Ramos (cell line): ENCODE data around the gene IGLL1.
"Not testable (repeated sequence)": the region's sequence is repeated elsewhere in the genome, so short reads cannot be mapped to it uniquely, and the experiment has no call there.

ENCODE experiments used
- in situ Hi-C: fragments of 300-500 bp; cut with MboI; formaldehyde crosslinking; loops from one replicate; pipeline ENCODE4 v1.14.3; 2022; ENCODE audit warnings: low sequenced_read_pairs; ENCODE audit not compliant: unreplicated experiment

The IGLL1 gene

DNA sequence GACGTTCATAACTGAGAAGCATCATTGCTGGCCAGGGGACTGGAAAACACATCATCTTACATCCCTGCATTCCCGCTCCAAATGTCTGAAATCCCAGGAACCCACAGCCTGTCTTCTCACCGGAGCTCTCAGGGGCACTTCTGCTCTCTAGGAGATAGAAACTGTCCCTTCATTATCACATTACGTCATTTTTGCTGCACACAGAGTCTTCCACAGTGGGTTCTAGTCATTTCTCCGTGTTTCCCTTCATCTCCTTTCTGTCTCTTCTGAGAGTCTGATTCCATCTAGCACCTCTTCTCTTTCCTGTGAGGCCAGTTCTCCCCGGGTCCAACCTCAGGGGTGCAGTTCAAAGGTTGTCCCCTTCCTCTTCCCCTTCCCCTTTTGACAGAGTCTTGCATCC lies 15.8 kb upstream of the IGLL1 start:
- in situ Hi-C loops = loop anchor here (10.0 kb wide), 2 partner anchors 51 to 1839 kb away; no protein-coding TSS in a partner anchor

DNA sequence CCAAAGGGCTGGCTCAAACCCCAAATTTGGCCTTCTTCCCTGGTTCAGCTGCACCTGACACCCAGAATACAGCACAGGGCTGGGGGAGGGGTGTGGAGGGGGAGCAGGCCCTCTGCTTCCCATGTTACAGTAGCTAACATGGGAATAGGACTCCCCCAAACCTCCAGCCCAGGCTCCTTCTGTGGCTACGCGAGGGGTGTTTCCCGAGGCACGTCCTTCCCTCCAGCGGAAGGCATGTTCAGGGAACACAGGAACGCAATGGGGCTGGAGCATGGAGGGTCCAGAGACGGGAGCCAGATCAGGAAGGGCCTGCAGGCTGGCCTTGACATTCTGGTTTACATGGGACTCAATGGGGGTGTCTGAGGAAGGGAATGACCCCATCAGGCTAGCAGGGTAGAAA lies 11.8 kb upstream of the IGLL1 start:
- in situ Hi-C loops = loop anchor here (10.0 kb wide), 2 partner anchors 47 to 1843 kb away; no protein-coding TSS in a partner anchor

DNA sequence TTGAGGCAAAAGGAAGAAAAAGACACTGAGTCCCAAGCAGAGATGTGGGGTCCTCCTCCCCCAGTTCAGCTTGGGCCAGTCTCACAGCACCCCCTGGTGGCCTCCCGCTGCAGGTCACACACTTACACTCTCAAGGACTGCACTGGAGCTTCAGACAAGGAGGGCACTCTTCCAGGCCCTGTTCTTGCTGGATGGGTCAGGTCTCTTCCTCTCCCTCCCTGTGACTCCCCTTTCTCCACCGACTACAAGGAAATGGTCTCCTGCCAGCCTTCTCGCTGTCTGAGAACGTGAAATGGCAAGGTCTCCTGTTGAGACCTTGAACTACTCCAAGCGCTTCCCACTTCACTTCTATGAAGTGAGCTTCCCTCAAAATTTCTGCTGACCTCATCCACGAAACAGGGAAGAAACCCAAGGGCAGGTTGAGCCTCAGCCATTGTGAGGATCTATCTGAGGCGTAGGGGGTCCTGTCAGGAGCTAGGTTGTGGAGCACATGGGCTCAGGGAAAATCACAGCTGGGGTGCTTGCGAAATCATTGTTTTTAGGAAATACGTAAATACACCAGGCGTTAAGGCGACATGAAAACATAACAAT lies 11.2 kb upstream of the IGLL1 start:
- in situ Hi-C loops = loop anchor here (10.0 kb wide), 2 partner anchors 46 to 1844 kb away; no protein-coding TSS in a partner anchor

DNA sequence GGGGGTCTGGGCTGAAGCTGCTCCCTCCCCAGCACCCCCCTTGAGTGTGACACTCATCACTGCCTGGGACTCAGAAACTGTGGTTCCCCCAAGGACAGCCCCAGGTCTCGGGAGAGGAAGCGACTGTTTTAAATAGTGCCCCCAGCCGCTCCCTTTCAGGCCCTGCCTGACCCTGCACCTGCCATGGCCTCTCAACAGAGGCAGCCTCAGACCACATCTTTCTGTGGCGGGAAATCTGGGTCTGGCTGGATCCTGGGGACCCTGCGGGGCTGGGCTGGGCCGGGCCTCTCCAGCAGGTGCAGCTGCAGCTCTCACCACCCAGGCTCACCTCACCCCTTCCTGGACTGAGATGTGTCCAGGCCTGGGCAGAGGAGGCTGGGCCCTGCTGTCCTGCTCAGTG lies 3.7 kb upstream of the IGLL1 start:
- in situ Hi-C loops = no loop called here

DNA sequence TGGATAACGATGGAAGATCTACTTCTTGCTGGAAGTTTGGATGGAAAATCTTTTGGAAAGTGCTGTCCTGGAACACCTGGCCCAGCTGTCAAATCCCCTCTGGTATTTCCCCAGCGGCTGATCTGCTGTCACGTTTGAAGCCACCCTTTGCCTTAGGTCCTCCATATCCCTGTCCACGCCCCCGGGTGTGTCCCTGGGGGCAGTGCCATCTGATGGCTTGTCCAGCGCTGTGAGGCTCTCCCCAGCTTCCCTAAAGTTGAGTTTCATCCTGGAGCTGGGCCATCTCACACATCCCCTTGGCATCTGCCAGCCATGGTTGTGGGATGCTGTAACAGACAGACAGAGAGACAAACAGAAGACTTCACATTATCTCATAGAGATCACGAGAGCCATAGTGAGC lies 3.1 kb upstream of the IGLL1 start:
- in situ Hi-C loops = no loop called here

DNA sequence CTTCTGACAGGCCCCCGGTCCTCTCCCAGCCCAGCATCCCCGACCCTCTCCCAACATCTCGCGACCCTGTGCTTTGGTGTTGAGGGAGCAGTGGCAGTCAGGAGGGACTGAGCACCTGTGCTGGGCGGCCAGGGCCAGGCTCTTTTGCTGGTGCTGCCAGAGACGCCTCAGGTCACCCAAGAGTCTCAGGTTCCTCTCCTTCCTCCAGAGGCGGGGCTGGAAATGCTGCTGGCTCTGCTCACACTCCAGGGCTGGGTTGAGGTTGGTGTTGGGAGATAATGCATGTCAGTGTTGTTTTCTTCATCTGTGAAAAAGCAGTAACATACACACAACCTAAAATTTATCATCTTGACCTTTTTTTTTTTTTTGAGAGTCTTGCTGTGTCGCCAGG lies 1.2 kb upstream of the IGLL1 start:
- in situ Hi-C loops = no loop called here

DNA sequence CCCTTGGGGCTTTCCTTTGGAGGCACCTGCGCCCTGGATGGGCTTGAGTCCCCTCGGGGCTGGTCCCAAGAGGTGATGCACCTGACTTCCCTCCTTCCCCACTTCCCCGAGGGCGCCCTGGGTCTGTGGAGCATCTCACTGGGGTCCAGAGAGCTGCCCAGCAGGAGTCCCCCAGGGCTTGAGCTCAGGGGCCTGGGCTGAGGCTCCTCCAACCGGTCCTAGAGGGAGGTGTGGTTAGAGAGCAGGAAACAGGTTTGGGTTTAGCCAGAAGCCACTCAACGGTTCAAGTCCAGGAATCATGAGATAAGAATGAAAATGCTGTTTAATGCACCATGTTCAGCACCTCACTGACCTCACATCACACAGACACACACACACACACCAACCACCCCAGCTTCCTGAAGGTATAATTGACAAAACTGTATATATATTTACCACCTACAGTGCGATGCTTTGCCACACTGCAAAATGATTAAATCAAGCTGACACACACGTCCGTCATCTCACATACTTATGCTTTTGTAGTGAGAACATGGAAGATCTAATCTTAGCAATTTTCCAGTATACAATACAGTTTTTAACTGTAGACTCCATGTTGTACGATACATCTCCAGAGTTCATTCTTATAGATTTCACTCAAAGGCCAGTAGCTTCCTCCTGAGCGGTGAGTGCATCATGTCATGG lies 628 bp upstream of the IGLL1 start:
- in situ Hi-C loops = no loop called here

DNA sequence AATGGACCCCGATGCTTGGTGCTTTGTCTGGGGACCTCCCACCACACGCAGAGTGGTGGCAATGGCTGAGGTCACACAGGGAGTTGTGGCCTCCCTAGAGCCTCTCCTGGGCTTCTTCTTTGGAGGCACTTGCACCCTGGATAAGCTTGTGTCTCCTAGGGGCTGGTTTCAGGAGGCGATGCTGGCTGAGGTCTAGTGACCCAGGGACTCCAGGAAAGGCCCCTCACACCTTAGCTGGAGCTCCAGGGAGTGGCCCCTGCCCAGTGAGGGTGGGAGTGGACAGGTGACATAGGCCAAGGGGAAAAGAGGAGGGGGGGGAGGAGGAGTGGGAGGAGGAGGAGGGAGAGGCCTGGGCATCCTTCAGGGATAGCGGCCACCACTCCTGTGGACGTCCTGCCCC lies 810 bp downstream of the IGLL1 start:
- in situ Hi-C loops = no loop called here

DNA sequence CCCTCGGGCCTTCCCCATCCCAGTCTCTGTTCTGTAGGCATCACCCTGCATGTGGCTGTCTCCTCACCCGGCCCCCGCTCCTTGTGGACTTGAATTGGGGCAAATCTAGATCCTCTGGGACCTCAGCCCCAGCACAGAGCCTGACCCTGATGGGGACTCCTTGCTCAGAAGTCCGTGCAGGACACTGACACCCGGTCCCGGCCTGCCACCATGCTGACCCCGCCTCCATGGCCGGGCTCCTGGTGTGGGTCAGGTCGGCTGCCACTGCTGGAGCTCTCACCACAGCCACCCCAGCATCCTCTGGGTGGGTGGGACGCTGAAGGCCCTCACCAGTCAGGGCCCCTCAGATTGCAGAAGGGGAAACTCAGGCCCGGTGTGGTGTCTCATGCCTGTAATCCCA lies 1.8 kb downstream of the IGLL1 start:
- in situ Hi-C loops = no loop called here

DNA sequence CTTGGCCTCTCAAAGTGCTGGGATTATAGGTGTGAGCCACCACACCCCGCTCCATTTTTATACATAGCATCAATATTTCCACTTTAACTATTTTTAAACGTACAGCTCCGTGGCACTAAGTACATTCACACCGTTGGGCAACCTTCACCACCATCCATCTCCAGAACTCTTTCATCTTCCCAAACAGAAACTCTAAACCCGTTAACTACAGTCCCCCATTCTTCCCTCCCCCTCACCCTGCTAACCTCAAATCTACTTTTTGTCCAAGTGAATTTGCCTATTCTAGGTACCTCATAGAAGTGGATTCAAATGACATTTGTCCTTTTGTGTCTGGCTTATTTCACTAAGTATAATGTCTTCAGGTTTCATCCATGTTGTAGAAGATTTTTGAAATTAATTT lies 3.4 kb downstream of the IGLL1 start:
- in situ Hi-C loops = no loop called here

DNA sequence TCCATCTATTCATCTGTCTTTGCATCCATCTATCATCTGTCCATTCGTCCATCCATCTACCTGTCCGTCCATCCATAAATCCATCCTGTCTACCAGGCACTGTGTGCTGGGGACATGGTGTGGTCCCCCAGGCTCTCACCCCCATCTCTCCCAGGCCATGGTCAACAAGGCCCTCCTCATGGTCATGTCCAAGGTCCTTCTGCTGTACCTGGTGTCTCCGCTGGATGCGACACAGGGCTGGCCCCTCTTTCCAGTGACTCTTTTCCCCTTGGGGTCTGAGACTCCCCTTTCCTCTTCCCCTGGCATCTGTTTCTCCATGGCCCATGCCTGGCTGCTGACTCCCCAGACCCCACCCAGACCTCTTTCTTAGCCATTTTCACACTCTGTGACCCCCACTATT lies 4.5 kb downstream of the IGLL1 start:
- in situ Hi-C loops = no loop called here

DNA sequence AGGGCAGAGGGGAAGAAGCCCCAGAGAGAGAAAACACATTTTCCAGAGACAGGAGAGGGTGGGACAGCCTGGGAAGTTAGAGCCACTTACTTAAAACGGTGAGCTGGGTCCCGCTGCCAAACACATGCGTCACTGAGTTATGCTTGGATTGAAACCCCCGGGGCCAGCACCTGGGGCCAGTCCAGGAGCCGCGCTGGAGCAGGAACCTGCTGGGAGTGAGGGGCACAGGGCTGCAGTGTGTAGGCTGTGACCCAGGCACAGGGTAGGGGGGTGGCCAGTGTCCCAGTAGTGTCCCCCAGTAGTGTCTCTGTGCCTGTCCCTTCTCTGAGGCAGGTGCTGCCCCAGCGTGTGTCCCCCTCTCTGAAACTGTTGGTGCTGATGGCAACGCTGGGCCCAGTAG lies 5.2 kb downstream of the IGLL1 start:
- in situ Hi-C loops = no loop called here

DNA sequence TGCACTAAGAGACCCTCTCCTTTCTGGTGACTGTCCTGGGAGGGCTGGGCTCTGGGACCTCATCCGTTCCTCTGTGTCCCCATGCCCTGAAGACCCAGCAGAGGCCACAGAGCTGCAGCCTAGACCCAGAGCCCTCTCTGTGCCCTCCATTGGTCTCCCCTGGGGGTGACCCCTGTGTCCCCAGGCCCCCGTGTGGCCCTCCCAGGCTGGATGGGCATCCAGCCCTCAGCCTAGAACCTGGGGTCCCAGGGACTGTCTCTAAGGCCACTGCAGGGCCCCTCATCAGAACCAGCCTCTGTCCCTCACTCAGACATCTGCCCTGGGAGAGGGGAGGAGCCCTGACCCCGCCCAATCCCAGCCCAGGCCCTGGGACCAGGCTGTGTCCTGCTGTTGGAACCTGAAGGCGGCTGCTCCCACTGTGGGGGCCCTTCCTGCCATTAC lies 5.7 kb downstream of the IGLL1 start:
- in situ Hi-C loops = no loop called here

DNA sequence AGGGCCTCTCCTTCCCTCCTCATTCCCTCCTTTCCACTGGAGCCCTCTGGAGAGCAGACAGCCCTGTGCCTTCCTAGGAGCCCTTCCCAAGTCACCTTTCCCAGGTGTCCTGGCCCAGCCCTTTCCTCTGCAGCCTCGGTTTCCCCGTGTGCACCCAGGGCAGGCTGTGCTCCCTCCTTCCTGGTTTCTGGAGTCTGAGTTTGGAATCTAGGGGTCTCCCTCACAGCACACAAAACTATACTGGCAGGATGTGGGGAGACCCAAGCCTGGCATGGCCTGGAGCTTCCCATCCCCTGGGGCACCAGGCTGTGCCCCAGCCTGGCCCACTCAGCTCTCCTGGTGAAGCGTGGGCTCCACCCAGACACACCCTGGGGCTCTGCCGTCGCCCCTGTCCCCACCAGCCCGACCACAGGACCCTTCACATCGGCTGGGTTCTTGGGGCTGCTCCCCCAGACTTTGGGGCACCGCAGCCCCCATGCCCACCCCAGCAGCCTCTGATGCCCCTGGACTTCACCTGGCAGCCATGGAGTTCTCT lies 6.3 kb downstream of the IGLL1 start:
- in situ Hi-C loops = not testable (repeated sequence)

DNA sequence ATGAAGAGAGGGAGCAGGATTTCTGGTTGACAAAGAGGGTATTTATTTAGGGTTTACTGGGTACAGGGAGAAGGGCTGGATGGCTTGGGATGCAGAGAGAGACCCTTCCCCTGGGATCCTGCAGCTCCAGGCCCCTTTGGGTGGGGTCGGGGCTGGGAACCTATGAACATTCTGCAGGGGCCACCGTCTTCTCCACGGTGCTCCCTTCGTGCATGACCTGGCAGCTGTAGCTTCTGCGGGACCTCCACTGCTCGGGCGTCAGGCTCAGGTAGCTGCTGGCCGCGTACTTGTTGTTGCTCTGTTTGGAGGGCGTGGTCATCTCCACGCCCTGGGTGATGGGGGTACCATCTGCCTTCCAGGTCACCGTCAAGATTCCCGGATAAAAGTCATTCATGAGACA lies 7.0 kb downstream of the IGLL1 start:
- in situ Hi-C loops = not testable (repeated sequence)

DNA sequence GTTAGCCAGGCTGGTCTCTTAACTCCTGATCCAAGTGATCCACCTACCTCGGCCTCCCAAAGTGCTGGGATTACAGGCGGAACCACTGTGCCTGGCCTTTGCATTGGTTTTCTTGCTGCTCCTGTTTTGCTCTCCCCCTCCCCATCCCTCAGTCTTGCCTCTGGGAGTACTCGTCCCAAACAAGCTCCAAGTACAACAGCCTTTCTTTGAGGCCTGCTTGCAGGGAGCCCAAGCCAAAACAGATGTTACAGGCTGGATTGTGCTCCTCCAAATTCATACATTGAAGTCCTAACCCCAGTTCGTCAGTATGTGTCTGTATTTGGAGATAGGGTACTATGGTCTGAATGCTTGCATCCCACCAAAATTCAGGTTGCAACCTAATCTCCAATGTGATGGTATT lies 8.6 kb downstream of the IGLL1 start:
- in situ Hi-C loops = no loop called here

DNA sequence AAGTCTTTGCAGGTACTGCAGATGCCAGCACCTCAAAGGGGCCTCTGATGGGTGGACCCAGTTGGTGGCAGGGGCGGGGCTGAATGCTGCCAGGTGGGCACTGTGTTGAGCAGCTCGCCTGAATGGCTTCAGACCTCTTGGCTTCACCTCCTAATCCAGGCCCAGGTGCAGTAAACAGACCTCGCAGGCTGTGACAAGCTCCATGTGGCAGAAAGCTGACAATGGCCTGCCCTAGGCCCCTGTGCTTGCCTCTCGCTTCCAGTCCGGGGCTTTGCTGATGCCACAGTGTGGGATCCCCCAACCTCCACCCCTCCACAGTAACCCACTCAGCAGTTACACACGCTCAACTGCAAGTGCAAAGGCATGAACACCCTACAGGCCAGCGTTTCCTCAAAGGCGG lies 9.4 kb downstream of the IGLL1 start:
- in situ Hi-C loops = no loop called here

DNA sequence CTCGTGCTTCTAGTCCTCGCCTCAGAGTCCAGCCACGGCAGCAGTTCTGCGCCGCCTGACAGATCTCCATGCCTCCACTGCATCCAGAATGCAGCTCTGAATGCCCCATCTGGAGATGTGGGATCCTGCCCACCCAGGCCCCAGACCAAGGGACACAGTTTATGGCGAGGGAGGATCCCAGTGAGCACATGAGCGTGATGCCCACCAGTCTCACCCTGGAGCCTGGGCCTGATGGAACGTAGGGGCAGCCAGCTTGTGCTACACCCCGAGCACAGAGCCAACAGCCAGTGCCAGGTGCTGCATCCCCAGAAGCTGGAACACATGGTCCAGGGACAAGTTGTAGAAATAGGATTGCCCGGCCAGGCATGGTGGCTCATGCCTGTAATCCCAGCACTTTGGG lies 10.4 kb downstream of the IGLL1 start:
- in situ Hi-C loops = no loop called here

DNA sequence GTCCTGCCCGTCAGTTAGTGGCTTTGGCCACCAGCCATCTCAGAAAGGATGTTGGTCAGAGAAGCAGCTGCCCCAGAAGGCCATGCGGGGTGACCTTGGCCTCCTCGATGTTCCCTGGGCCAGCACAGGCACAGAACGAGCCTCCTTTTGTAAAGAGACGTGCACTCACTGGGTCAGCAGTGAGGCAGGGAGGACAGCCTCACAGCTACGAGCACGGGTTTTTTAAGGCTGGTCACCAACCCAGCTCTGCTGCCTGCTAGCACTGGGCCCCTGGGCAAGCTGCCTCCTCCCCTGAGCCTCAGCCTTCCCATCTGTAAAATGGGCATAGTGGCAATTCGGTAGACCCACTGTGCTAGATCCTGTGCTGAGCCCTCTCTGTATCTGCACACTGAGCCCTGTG lies 10.8 kb downstream of the IGLL1 start:
- in situ Hi-C loops = no loop called here

DNA sequence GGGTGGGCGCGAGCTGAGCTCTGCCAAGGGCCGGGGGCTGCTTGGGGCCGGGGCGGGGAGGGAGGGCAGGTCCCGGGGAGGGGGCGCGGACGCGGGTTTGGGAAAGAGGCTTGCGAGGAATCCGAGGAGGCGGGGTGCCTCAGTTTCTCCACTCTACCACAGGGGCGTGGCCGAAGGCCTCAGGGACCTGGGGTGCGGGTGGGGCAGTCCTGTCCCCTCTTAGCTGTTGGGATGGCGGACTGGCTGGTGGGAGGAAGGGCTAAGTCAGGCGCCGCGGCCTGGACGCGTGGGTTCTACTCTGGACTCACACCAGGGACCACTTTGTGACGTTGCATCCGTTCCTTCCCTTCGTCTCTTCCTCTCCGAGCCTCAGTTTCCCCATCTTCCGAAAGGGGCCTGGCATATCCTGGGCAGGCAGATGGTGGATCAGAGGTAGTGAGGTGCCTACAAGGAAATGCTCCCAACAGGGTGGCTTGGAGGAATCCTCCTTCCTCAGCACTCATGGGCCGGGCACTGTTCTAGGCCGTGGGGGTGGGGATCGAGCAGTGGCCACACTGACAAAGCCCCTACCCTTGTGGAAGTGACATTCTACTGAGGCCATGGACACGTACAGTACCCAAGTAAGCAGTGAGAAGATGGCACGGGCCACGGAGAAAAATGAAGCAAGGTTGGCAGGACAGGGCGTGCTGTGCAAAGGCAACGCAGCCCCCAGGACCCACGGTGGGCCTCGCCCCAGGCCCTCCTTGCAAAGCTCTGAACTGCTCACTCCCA lies 13.2 kb downstream of the IGLL1 start:
- in situ Hi-C loops = no loop called here
